A673 (cell line): ENCODE data around the gene TAP1. TPM values are rescaled to one million over a fixed set of nuclear protein-coding genes. Genes with fewer than 3 reads are reported as not detected.
"Not testable (repeated sequence)": the region's sequence is repeated elsewhere in the genome, so short reads cannot be mapped to it uniquely, and the experiment has no call there.

ENCODE experiments used
- BruUV-seq: library from RNA; stranded (reverse); fragments of 400-500 nt; replicated peaks from 2 replicates; lab custom pipeline; 2021; lab: Mats Ljungman, UMichigan
- CTCF ChIA-PET: fragments of 300-600 bp; sonication (Branson Sonifier 250); formaldehyde crosslinking; loops from one replicate; lab custom pipeline; 2022; ENCODE audit warnings: antibody characterized with exemption; lab: Charles Lee
- POLR2A ChIA-PET: fragments of 300-600 bp; sonication (Branson Sonifier 250); formaldehyde crosslinking; loops from one replicate; lab custom pipeline; 2022; ENCODE audit warnings: antibody characterized with exemption; ENCODE audit not compliant: low non-redundant PET; lab: Charles Lee
- DNase-seq: peaks from one replicate; pipeline ENCODE4 v3.0.0-alpha.2; 2015; ENCODE audit warnings: low spot score
- H3K27ac ChIP-seq: fragments of 200-600 bp; sonication (generic); 2 replicates; pipeline ENCODE4 v1.5.1; 2016; ENCODE audit warnings: mixed run types, low read depth, mild to moderate bottlenecking, mixed read lengths, antibody characterized with exemption, low read length; ENCODE audit not compliant: poor library complexity, severe bottlenecking
- H3K27me3 ChIP-seq: fragments of 200-600 bp; sonication (generic); replicated peaks from 2 replicates; pipeline ENCODE4 v1.6.1; 2017; ENCODE audit warnings: mixed run types, low read depth, mild to moderate bottlenecking, mixed read lengths, antibody characterized with exemption, low read length; ENCODE audit not compliant: insufficient read depth, poor library complexity
- H3K36me3 ChIP-seq: fragments of 200-600 bp; sonication (generic); 2 replicates; pipeline ENCODE4 v1.6.1; 2016; ENCODE audit warnings: mixed run types, mild to moderate bottlenecking, mixed read lengths, antibody characterized with exemption, low read length; ENCODE audit not compliant: insufficient read depth, poor library complexity, severe bottlenecking
- H3K4me1 ChIP-seq: fragments of 200-600 bp; sonication (generic); 2 replicates; pipeline ENCODE4 v1.6.1; 2017; ENCODE audit warnings: mixed run types, mild to moderate bottlenecking, mixed read lengths, antibody characterized with exemption, low read length; ENCODE audit not compliant: insufficient read depth, poor library complexity, severe bottlenecking
- H3K4me3 ChIP-seq: fragments of 200-600 bp; sonication (generic); 2 replicates; pipeline ENCODE4 v1.5.1; 2016; ENCODE audit warnings: low read depth, mixed run types, mild to moderate bottlenecking, mixed read lengths, low read length; ENCODE audit not compliant: poor library complexity, severe bottlenecking
- H3K9me3 ChIP-seq: fragments of 200-600 bp; sonication (generic); 2 replicates; pipeline ENCODE4 v1.6.1; 2016; ENCODE audit warnings: mixed run types, low read depth, mild to moderate bottlenecking, mixed read lengths, antibody characterized with exemption, low read length; ENCODE audit not compliant: poor library complexity, severe bottlenecking
- EZH2 ChIP-seq: fragments of 200-600 bp; sonication (generic); IDR thresholded peaks from 2 replicates; pipeline ENCODE4 v1.6.1; 2017; ENCODE audit warnings: borderline replicate concordance, low read depth, mild to moderate bottlenecking, mixed read lengths, antibody characterized with exemption, low read length; ENCODE audit not compliant: poor library complexity, severe bottlenecking
- intact Hi-C: fragments of 100-400 bp; cut with micrococcal nuclease; formaldehyde crosslinking; loops from one replicate; pipeline ENCODE4 v1.10.0; 2022; ENCODE audit not compliant: unreplicated experiment
- total RNA-seq: library from RNA; stranded (reverse); gene quantifications from 2 replicates; pipeline ENCODE4 v1.2.3, GENCODE V29; 2021
- TF ChIP-seq, protein P1 (sequence below): fragments of 300-800, 200-600 bp; sonication (generic); conservative IDR thresholded peaks from 2 replicates; pipeline ENCODE4 v1.5.1; 2017; ENCODE audit warnings: low read depth, mild to moderate bottlenecking, antibody characterized with exemption, low read length, moderate library complexity, mixed read lengths

TAP1 gene
- total RNA-seq, 1 experiment from 2014 or later: 12.3 TPM

DNA sequence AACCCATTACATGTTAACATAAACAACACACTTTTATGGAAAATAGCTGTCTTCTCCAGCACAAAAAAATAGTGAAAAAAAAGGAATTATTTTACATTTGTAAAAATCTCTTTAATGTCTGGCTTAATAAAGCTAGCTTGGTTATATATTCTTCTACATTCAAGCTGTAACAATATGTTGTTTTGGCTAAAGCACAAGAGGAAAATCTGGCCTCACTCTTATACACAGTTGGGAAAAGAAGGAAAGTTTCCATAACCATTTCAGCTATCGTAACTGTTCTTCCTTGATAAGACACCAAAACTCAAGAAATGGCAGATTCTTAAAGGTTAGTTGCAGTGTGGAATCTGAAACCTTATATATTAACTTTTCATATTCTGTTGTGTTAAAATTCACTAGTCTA is 44.3 kb downstream of the TAP1 start:
- intact Hi-C loops: no loop called here
- H3K27me3 ChIP-seq: peaks cover 24% of the 10 kb centered on the region
- no peak overlapping the region for H3K27ac ChIP-seq
- no TSS peak for BruUV-seq
- ChIA-PET CTCF (no interaction called here), POLR2A (no interaction called here)
- no peak for DNase-seq
- no peaks in the 10 kb centered on the region for H3K4me1 ChIP-seq
- no peaks in the 10 kb centered on the region for H3K36me3 ChIP-seq
- TF ChIP-seq, protein P1, sequence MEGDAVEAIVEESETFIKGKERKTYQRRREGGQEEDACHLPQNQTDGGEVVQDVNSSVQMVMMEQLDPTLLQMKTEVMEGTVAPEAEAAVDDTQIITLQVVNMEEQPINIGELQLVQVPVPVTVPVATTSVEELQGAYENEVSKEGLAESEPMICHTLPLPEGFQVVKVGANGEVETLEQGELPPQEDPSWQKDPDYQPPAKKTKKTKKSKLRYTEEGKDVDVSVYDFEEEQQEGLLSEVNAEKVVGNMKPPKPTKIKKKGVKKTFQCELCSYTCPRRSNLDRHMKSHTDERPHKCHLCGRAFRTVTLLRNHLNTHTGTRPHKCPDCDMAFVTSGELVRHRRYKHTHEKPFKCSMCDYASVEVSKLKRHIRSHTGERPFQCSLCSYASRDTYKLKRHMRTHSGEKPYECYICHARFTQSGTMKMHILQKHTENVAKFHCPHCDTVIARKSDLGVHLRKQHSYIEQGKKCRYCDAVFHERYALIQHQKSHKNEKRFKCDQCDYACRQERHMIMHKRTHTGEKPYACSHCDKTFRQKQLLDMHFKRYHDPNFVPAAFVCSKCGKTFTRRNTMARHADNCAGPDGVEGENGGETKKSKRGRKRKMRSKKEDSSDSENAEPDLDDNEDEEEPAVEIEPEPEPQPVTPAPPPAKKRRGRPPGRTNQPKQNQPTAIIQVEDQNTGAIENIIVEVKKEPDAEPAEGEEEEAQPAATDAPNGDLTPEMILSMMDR: no peak
- TF ChIP-seq EZH2: no peak
- no peak overlapping the region for H3K4me3 ChIP-seq
- no peaks in the 10 kb centered on the region for H3K9me3 ChIP-seq

DNA sequence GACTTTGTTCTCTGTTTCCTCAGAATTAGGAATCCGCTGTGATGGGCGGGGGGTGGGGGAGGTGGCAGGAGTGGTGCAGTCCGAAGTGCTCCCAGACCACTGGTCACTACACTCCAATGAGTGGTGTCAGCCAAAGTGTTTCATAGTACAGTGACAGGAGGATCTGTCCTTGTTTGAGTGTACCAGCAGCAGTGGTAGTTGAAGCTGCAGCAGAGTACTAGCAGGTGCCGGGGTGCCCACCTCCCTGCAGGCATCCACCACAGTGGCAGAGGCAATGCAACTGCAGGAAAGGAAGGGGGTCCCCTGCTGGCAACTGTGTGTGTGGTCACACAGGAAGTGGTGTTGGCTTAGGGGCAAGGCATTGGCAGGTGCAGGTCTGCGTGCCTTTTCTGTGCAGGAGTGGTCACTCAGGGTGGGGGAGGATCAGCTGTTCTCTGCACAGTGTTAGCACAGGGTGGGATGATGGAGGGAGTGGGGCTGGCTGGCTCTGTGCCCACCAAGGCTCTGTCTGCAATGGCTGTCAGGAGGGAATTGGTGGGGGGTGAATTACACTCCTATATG is 46.4 kb downstream of the TAP1 start:
- Histone ChIP-seq H3K4me1 (no peaks in the 10 kb centered on the region), H3K27me3 (peaks cover 44% of the 10 kb centered on the region), H3K4me3 (no peak overlapping the region), H3K27ac (no peak overlapping the region), H3K9me3 (no peaks in the 10 kb centered on the region), H3K36me3 (no peaks in the 10 kb centered on the region)
- ChIA-PET POLR2A (no interaction called here), CTCF (no interaction called here)
- no TSS peak for BruUV-seq
- DNase-seq: no peak
- TF ChIP-seq EZH2: no peak
- TF ChIP-seq, protein P1: no peak
- intact Hi-C loops: no loop called here

DNA sequence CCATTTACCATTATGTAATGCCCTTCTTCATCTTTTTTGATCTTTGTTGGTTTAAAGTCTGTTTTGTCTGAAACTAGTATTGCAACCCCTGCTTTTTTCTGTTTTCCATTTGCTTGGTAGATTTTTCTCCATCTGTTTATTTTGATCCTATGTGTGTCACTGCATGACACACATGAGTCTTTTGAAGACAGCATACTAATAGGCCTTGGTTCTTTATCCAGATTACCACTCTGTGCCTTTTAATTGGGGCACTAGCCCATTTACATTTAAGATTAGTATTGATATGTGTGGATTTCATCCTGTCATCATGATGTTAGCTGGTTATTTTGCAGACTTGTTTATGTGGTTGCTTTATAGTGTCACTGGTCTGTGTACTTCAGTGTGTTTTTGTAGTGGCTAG is 48.1 kb downstream of the TAP1 start:
- H3K27me3 ChIP-seq: peaks cover 60% of the 10 kb centered on the region
- DNase-seq, intact Hi-C loops, H3K4me3 ChIP-seq, CTCF ChIA-PET, H3K36me3 ChIP-seq, BruUV-seq, H3K9me3 ChIP-seq, H3K27ac ChIP-seq, POLR2A ChIA-PET, H3K4me1 ChIP-seq: not testable (repeated sequence)

DNA sequence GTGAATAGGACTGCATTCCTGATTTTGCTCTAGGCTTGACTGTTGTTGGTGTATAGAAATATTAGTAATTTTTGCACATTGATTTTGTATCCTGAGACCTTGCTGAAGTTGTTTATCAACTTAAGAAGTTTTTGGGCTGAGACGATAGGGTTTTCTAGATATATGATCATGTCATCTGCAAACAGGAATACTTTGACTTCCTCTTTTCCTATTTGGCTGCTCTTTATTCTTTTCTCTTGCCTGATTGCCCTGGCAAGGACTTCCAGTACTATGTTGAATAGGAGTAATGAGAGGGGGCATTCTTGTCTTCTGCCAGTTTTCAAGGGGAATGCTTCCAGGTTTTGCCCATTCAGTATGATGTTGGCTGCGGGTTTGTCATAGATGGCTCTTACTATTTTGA is 50.1 kb downstream of the TAP1 start:
- H3K27me3 ChIP-seq: peaks cover 74% of the 10 kb centered on the region
- no peaks in the 10 kb centered on the region for H3K36me3 ChIP-seq
- CTCF ChIA-PET: no interaction called here
- intact Hi-C loops: no loop called here
- TF ChIP-seq EZH2: no peak
- H3K4me3 ChIP-seq: no peak overlapping the region
- POLR2A ChIA-PET: no interaction called here
- no TSS peak for BruUV-seq
- no peak for DNase-seq
- no peaks in the 10 kb centered on the region for H3K4me1 ChIP-seq
- no peaks in the 10 kb centered on the region for H3K9me3 ChIP-seq
- no peak overlapping the region for H3K27ac ChIP-seq
